ENCODE results near the gene GNG14. TPM values are rescaled to one million over a fixed set of nuclear protein-coding genes. Genes with fewer than 3 reads are reported as not detected.

Gene GNG14
- total RNA-seq, 1 experiment from 2014 or later = not detected

DNA sequence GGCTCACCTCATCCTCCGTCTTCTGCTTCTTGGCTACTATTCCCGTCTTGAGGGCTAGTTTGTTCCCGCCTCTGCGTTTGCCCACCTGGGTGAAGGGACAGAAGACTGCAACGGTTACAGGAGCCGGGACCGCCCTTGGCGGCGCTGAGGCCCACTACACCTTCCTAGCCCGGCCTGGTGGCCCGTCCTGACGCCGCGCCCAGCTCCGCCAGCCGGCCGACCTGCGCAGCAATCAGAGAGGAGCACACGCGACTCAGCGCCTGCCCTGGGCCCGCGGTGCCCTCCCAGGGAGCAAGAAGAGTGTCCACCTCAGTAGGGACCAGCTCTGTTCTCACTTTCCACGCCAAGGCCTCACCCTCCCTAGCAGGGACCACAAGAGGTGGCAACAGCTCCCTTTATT lies 43.5 kb downstream of the GNG14 start:
- TF ChIP-seq, protein P1, sequence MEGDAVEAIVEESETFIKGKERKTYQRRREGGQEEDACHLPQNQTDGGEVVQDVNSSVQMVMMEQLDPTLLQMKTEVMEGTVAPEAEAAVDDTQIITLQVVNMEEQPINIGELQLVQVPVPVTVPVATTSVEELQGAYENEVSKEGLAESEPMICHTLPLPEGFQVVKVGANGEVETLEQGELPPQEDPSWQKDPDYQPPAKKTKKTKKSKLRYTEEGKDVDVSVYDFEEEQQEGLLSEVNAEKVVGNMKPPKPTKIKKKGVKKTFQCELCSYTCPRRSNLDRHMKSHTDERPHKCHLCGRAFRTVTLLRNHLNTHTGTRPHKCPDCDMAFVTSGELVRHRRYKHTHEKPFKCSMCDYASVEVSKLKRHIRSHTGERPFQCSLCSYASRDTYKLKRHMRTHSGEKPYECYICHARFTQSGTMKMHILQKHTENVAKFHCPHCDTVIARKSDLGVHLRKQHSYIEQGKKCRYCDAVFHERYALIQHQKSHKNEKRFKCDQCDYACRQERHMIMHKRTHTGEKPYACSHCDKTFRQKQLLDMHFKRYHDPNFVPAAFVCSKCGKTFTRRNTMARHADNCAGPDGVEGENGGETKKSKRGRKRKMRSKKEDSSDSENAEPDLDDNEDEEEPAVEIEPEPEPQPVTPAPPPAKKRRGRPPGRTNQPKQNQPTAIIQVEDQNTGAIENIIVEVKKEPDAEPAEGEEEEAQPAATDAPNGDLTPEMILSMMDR (conservative IDR thresholded peaks at IDR 0.05) = no peak
- TF ChIP-seq EZH2 (IDR thresholded peaks at IDR 0.05; ENCODE audit: low read depth) = no peak
- intact Hi-C loops (cut with micrococcal nuclease; ENCODE audit: unreplicated experiment) = no loop called here
- Histone ChIP-seq H2AFZ (no peak overlapping the region), H3K4me1 (replicated peaks; ENCODE audit: insufficient read depth) (peaks cover 22% of the 10 kb centered on the region), H3K9me2 (ENCODE audit: insufficient read depth) (no peaks in the 10 kb centered on the region), H3F3A (ENCODE audit: insufficient read depth, low read depth) (peaks cover 76% of the 10 kb centered on the region), H3K27me3 (ENCODE audit: insufficient read depth, low read depth) (no peaks in the 10 kb centered on the region), H3K9me3 (ENCODE audit: insufficient read depth, low read depth) (no peaks in the 10 kb centered on the region), H3K79me2 (ENCODE audit: low read depth) (peaks cover 46% of the 10 kb centered on the region), H3K4me3 (no peak overlapping the region), H3K36me3 (ENCODE audit: low read depth) (0 out of 2 replicates have a peak, but pooled peaks cover 16% of the 10 kb centered on the region), H3K4me2 (no peak overlapping the region), H4K20me1 (ENCODE audit: insufficient read depth) (peaks cover 46% of the 10 kb centered on the region), H3K27ac (no peak overlapping the region)
- CTCF ChIA-PET = interaction anchor here (0.6 kb wide), 1 partner anchor 60 kb away, joined by 3 read pairs; no protein-coding TSS in a partner anchor
- no TSS peak for BruUV-seq (replicated peaks)
- no peak for DNase-seq
- POLR2A ChIA-PET (ENCODE audit: unreplicated experiment) = interaction anchor here (0.5 kb wide), 1 partner anchor 60 kb away, joined by 4 read pairs; the partner anchor contains the start of gene JUNB

DNA sequence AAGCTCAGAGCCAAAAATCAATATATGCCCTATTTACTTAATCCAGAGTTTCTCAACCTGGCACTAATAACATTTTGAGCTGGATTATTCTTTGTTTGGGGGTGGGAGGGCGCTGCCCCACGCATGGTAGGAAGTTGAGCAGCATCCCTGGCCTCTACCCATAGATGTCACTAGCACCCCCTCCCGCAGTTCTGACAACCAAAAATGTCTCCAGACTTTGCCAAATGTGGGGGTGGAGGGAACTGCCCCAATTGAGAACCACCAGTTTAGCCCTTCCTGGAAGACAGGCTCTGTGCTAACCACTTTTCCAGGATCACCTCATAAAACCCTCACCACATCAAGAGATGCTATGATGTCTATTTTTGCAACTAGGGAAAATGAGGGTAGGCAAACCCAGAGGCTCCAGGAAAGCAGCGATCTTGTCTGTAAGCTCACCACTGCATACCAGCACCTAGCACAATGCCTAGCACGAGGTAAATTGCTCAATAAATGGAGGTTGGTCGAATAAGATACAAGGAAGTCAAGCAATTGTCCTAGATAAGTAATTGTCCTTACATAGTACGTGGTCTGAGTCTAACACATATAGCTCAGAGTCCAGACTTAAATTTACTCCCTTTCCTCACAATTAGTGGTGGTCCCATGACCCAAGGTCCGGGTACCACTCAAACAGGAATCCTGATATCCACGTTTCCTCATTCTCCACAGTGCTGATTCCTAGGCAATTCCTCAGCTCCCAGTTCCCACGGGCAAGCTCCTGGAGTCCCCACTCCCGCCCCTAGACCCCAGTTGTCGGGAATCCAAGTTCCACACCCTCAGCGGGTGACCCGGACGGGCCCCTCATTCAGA lies 45.8 kb downstream of the GNG14 start:
- Histone ChIP-seq H3K9me2 (ENCODE audit: insufficient read depth) (no peaks in the 10 kb centered on the region), H4K20me1 (ENCODE audit: insufficient read depth) (peaks cover 46% of the 10 kb centered on the region), H3K4me1 (replicated peaks; ENCODE audit: insufficient read depth) (peaks cover 29% of the 10 kb centered on the region), H3K4me3 (peak overlapping the region; percentile 81), H3K79me2 (ENCODE audit: low read depth) (peaks cover 59% of the 10 kb centered on the region), H3K4me2 (peak overlapping the region; percentile 95), H3K27me3 (ENCODE audit: insufficient read depth, low read depth) (no peaks in the 10 kb centered on the region), H2AFZ (peak overlapping the region; percentile 72), H3K36me3 (ENCODE audit: low read depth) (0 out of 2 replicates have a peak, but pooled peaks cover 16% of the 10 kb centered on the region), H3F3A (ENCODE audit: insufficient read depth, low read depth) (peaks cover 56% of the 10 kb centered on the region), H3K27ac (peak overlapping the region; percentile 64), H3K9me3 (ENCODE audit: insufficient read depth, low read depth) (no peaks in the 10 kb centered on the region)
- intact Hi-C loops (cut with micrococcal nuclease; ENCODE audit: unreplicated experiment) = loop anchor here (1.0 kb wide), 1 partner anchor 10 kb away; the partner anchor contains the start of gene TNPO2
- TF ChIP-seq EZH2 (IDR thresholded peaks at IDR 0.05; ENCODE audit: low read depth) = no peak
- TF ChIP-seq, protein P1 (conservative IDR thresholded peaks at IDR 0.05) = peak; percentile 60
- ChIA-PET POLR2A (ENCODE audit: unreplicated experiment) (interaction anchor here (0.5 to 0.6 kb wide), 2 partner anchors 153 to 172 kb away, joined by 6 to 7 read pairs; no protein-coding TSS in a partner anchor), CTCF (no interaction called here)
- no peak for DNase-seq
- TSS peak; percentile 34 for BruUV-seq (replicated peaks)

DNA sequence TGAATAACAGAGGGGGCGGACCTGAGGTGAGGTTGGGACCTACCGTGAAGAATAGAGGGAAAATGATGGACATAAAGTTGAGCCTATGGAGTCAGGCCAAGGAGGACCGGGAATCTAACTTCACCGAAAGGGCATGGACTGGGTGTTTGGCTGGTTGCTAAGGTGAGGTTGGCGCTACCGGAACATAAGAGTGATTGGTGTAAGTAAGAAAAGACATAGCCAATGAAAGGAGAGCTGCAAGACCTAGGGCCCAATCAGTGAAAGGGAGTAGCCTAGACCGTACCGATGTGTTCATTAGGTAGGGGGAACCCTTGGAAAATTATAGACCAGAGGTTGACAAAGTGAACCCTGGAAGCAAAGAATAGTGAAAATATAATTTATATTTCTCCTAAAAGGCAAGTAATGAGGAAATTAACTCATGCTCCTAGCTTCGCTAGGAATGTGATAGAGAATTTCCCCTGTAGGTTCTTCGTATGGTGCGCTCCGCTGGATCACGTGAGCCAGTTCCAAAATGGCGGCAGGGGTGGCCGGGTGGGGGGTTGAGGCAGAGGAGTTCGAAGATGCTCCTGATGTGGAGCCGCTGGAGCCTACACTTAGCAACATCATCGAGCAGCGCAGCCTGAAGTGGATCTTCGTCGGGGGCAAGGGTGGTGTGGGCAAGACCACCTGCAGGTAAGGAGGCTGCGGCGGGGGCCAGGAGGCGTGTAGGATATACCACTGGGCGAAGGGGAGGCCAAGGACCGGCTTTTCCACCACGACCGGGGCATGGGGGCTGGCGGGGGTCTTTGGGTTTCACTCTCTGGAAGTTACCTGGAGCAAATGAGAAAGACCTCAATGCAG lies 49.4 kb downstream of the GNG14 start, which contains the start of gene GET3:
Gene GET3, plus strand, starts transcription at position 503 of the 840 bp plus-strand sequence. Its CDS starts 9 bp downstream, at position 512.
- Histone ChIP-seq H3K27ac (peak within 1 kb of the TSS; percentile 75), H4K20me1 (ENCODE audit: insufficient read depth) (peaks cover 18% of the 10 kb centered on the region), H3F3A (ENCODE audit: insufficient read depth, low read depth) (peaks cover 29% of the 10 kb centered on the region; the same call in 1 of the 2 replicates), H3K4me1 (replicated peaks; ENCODE audit: insufficient read depth) (peaks cover 30% of the 10 kb centered on the region), H2AFZ (peak within 1 kb of the TSS; percentile 78), H3K4me2 (peak within 1 kb of the TSS; percentile 92), H3K79me2 (ENCODE audit: low read depth) (peaks cover 47% of the 10 kb centered on the region), H3K4me3 (peak within 1 kb of the TSS; percentile 64), H3K9me2 (ENCODE audit: insufficient read depth) (no peaks in the 10 kb centered on the region), H3K9me3 (ENCODE audit: insufficient read depth, low read depth) (no peaks in the 10 kb centered on the region), H3K36me3 (ENCODE audit: low read depth) (peaks cover 15% of the 10 kb centered on the region), H3K27me3 (ENCODE audit: insufficient read depth, low read depth) (no peaks in the 10 kb centered on the region)
- CTCF ChIA-PET = interaction anchor here (0.5 kb wide), 1 partner anchor 24 kb away, joined by 3 read pairs; no protein-coding TSS in a partner anchor
- BruUV-seq (replicated peaks) = no TSS peak
- DNase-seq = peak; percentile 94 to 100
- TF ChIP-seq, protein P1 (conservative IDR thresholded peaks at IDR 0.05) = no peak
- TF ChIP-seq EZH2 (IDR thresholded peaks at IDR 0.05; ENCODE audit: low read depth) = no peak
- POLR2A ChIA-PET (ENCODE audit: unreplicated experiment) = interaction anchor here (0.5 to 0.7 kb wide), 4 partner anchors 14 to 53 kb away, joined by 3 to 11 read pairs (median 5); no protein-coding TSS in a partner anchor
- intact Hi-C loops (cut with micrococcal nuclease; ENCODE audit: unreplicated experiment) = loop anchor here (1.0 kb wide), 2 partner anchors 38 to 56 kb away; partner anchors contain the start of genes DHPS and HOOK2

Measured in PC-9 (cell line).